ENCODE data around the gene ZCCHC4. TPM values are rescaled to one million over a fixed set of nuclear protein-coding genes. Genes with fewer than 3 reads are reported as not detected.

The ZCCHC4 gene
- total RNA-seq, 1 experiment from 2014 or later, result 13.1 TPM

DNA sequence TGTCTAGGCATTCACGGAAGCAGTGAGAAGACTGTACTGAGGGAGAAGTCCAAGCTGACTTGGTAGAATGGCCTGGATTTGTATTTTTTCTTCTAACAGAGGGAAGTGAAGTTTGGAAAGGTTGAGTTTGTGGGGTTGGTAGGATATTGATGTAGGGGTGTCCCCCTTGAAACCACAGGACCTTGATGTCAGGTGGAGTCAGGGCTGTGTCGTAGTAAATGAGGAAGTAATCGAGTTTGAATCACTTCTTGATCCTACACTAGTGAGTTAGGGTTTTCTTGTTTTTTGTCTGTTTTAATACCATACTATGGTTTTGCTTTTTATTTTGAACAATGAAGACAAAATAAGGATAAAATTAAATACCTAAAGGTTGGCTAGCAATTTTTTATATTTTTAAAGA is 34.3 kb downstream of the ZCCHC4 start:
- Mint-ChIP-seq H3K27ac (ENCODE audit: unreplicated experiment) (no peak overlapping the region), H3K4me3 (ENCODE audit: unreplicated experiment) (no peak overlapping the region), H3K27me3 (ENCODE audit: insufficient read depth, unreplicated experiment) (no peaks in the 10 kb centered on the region), H3K4me1 (ENCODE audit: low read depth, unreplicated experiment) (peaks cover 5% of the 10 kb centered on the region), H3K36me3 (ENCODE audit: insufficient read depth, unreplicated experiment) (peaks cover 5% of the 10 kb centered on the region), H3K9me3 (ENCODE audit: unreplicated experiment) (no peaks in the 10 kb centered on the region)
- no peaks in the 10 kb centered on the region for H3K4me1 ChIP-seq
- no TSS peak for BruUV-seq (replicated peaks)
- H3K36me3 ChIP-seq (ENCODE audit: control insufficient read depth, insufficient read depth, low read length), result no peaks in the 10 kb centered on the region; the same call in 1 of the 2 replicates
- CTCF ChIA-PET, result no interaction called here
- no peak for DNase-seq
- no peak overlapping the region for H3K4me3 ChIP-seq (ENCODE audit: low read depth, low read length)
- H3K27me3 ChIP-seq (replicated peaks; ENCODE audit: control insufficient read depth, insufficient read depth, low read length), result no peaks in the 10 kb centered on the region
- no peak for TF ChIP-seq CTCF (IDR thresholded peaks at IDR 0.05; ENCODE audit: insufficient read depth in 1 of 2, low read depth in 1 of 2, low read length in 1 of 2, severe bottlenecking in 1 of 2, unreplicated experiment in 1 of 2)
- POLR2A ChIA-PET, result no interaction called here
- no peaks in the 10 kb centered on the region for H3K9me3 ChIP-seq
- intact Hi-C loops (cut with micrococcal nuclease; ENCODE audit: unreplicated experiment), result no loop called here

GRCh38 chr4:25347473-25347872 is 34.9 kb downstream of the ZCCHC4 start:
- no peaks in the 10 kb centered on the region for H3K27me3 Mint-ChIP-seq (ENCODE audit: insufficient read depth, unreplicated experiment)
- peaks cover 5% of the 10 kb centered on the region for H3K36me3 Mint-ChIP-seq (ENCODE audit: insufficient read depth, unreplicated experiment)
- Histone ChIP-seq H3K4me3 (ENCODE audit: low read depth, low read length) (no peak overlapping the region), H3K36me3 (ENCODE audit: control insufficient read depth, insufficient read depth, low read length) (no peaks in the 10 kb centered on the region; the same call in 1 of the 2 replicates), H3K4me1 (no peaks in the 10 kb centered on the region), H3K9me3 (no peaks in the 10 kb centered on the region), H3K27me3 (replicated peaks; ENCODE audit: control insufficient read depth, insufficient read depth, low read length) (no peaks in the 10 kb centered on the region)
- no peak for DNase-seq
- H3K9me3 Mint-ChIP-seq (ENCODE audit: unreplicated experiment), result no peaks in the 10 kb centered on the region
- H3K27ac Mint-ChIP-seq (ENCODE audit: unreplicated experiment), result no peak overlapping the region
- H3K4me1 Mint-ChIP-seq (ENCODE audit: low read depth, unreplicated experiment), result peaks cover 5% of the 10 kb centered on the region
- no peak for TF ChIP-seq CTCF (IDR thresholded peaks at IDR 0.05; ENCODE audit: insufficient read depth in 1 of 2, low read depth in 1 of 2, low read length in 1 of 2, severe bottlenecking in 1 of 2, unreplicated experiment in 1 of 2)
- intact Hi-C loops (cut with micrococcal nuclease; ENCODE audit: unreplicated experiment), result no loop called here
- POLR2A ChIA-PET, result no interaction called here
- CTCF ChIA-PET, result no interaction called here
- no TSS peak for BruUV-seq (replicated peaks)
- H3K4me3 Mint-ChIP-seq (ENCODE audit: unreplicated experiment), result no peak overlapping the region

DNA sequence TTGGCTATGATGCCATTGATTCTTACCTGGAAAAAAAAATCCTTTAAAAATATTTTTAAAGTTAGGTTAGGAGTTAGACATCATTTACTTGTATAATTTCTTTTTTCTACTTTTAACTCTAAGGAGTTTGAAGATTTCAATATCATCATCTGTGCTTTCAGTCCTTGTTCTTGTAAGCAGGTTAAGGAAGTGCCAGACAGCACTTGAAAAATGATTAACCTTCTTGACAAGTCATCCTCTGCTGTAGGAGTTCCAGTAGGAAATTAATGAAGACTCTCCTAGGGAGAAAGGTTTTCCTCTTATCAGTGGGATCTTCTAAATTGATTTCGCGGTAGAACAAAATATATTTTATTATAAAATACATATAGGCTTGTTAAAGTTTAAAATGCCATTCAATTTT is 35.4 kb downstream of the ZCCHC4 start:
- H3K4me3 Mint-ChIP-seq (ENCODE audit: unreplicated experiment), result no peak overlapping the region
- H3K9me3 ChIP-seq, result no peaks in the 10 kb centered on the region
- H3K36me3 Mint-ChIP-seq (ENCODE audit: insufficient read depth, unreplicated experiment), result peaks cover 5% of the 10 kb centered on the region
- H3K27me3 Mint-ChIP-seq (ENCODE audit: insufficient read depth, unreplicated experiment), result no peaks in the 10 kb centered on the region
- no peak for TF ChIP-seq CTCF (IDR thresholded peaks at IDR 0.05; ENCODE audit: insufficient read depth in 1 of 2, low read depth in 1 of 2, low read length in 1 of 2, severe bottlenecking in 1 of 2, unreplicated experiment in 1 of 2)
- no TSS peak for BruUV-seq (replicated peaks)
- no peaks in the 10 kb centered on the region for H3K4me1 ChIP-seq
- no peaks in the 10 kb centered on the region for H3K9me3 Mint-ChIP-seq (ENCODE audit: unreplicated experiment)
- H3K27ac Mint-ChIP-seq (ENCODE audit: unreplicated experiment), result no peak overlapping the region
- intact Hi-C loops (cut with micrococcal nuclease; ENCODE audit: unreplicated experiment), result no loop called here
- H3K36me3 ChIP-seq (ENCODE audit: control insufficient read depth, insufficient read depth, low read length), result no peaks in the 10 kb centered on the region; the same call in 1 of the 2 replicates
- POLR2A ChIA-PET, result no interaction called here
- CTCF ChIA-PET, result no interaction called here
- H3K27me3 ChIP-seq (replicated peaks; ENCODE audit: control insufficient read depth, insufficient read depth, low read length), result no peaks in the 10 kb centered on the region
- H3K4me3 ChIP-seq (ENCODE audit: low read depth, low read length), result no peak overlapping the region
- peaks cover 5% of the 10 kb centered on the region for H3K4me1 Mint-ChIP-seq (ENCODE audit: low read depth, unreplicated experiment)
- DNase-seq, result no peak
